OCI-LY1 (cell line): ENCODE measurements around the gene ANKRD53.

Experiments
- H2AFZ ChIP-seq: fragments of 200-600 bp; sonication (generic), shearing (Covaris generic); 2 replicates; pipeline ENCODE4 v1.6.0; 2014; ENCODE audit warnings: antibody characterized with exemption, mild to moderate bottlenecking, low read length
- H3F3A ChIP-seq: fragments of 200-600 bp; sonication (generic), shearing (Covaris generic); 2 replicates; pipeline ENCODE4 v1.6.0; 2014; ENCODE audit warnings: mild to moderate bottlenecking, antibody characterized with exemption, low read length, moderate library complexity; ENCODE audit not compliant: insufficient read depth
- H3K27ac ChIP-seq: fragments of 200-600 bp; sonication (generic); 2 replicates; pipeline ENCODE4 v1.5.1; 2014; ENCODE audit warnings: low read length, mixed run types, mild to moderate bottlenecking, low read depth; ENCODE audit not compliant: poor library complexity, severe bottlenecking
- H3K27me3 ChIP-seq: fragments of 200-600 bp; sonication (generic); 2 replicates; pipeline ENCODE4 v1.6.0; 2014; ENCODE audit warnings: antibody characterized with exemption, mild to moderate bottlenecking, low read length, moderate library complexity; ENCODE audit not compliant: insufficient read depth
- H3K36me3 ChIP-seq: fragments of 200-600 bp; sonication (generic); 2 replicates; pipeline ENCODE4 v1.6.1; 2014; ENCODE audit warnings: mild to moderate bottlenecking, antibody characterized with exemption, low read length, moderate library complexity, mixed read lengths; ENCODE audit not compliant: insufficient read depth
- H3K4me1 ChIP-seq: fragments of 200-600 bp; sonication (generic); 2 replicates; pipeline ENCODE4 v1.5.1; 2014; ENCODE audit warnings: mild to moderate bottlenecking, low read length, moderate library complexity; ENCODE audit not compliant: insufficient read depth, severe bottlenecking
- H3K4me2 ChIP-seq: fragments of 200-600 bp; sonication (generic), shearing (Covaris generic); 2 replicates; pipeline ENCODE4 v1.6.1; 2014; ENCODE audit warnings: low read length
- H3K4me3 ChIP-seq: fragments of 200-600 bp; sonication (generic); 2 replicates; pipeline ENCODE4 v1.5.1; 2014; ENCODE audit warnings: low read length, low read depth, mild to moderate bottlenecking, mixed read lengths; ENCODE audit not compliant: poor library complexity, severe bottlenecking
- H3K79me2 ChIP-seq: fragments of 200-600 bp; shearing (Covaris generic); 2 replicates; pipeline ENCODE4 v1.6.1; 2016; ENCODE audit warnings: mixed run types, low read length, mixed read lengths; ENCODE audit not compliant: insufficient read depth
- H3K9ac ChIP-seq: fragments of 200-600 bp; sonication (generic), shearing (Covaris generic); 2 replicates; pipeline ENCODE4 v1.6.1; 2014; ENCODE audit warnings: mild to moderate bottlenecking, low read length, mixed read lengths
- H3K9me2 ChIP-seq: fragments of 200-600 bp; sonication (generic), shearing (Covaris generic); 2 replicates; pipeline ENCODE4 v1.6.1; 2014; ENCODE audit warnings: low read depth, mild to moderate bottlenecking, low read length, mixed read lengths
- H3K9me3 ChIP-seq: fragments of 200-600 bp; shearing (Covaris generic); 2 replicates; pipeline ENCODE4 v1.6.1; 2014; ENCODE audit warnings: low read length, mixed read lengths
- H4K20me1 ChIP-seq: fragments of 200-600 bp; sonication (generic), shearing (Covaris generic); 2 replicates; pipeline ENCODE4 v1.6.0; 2016; ENCODE audit warnings: mild to moderate bottlenecking, low read length; ENCODE audit not compliant: insufficient read depth
- CTCF ChIP-seq: fragments of 200-600 bp; sonication (generic), shearing (Covaris generic); IDR thresholded peaks from 2 replicates; pipeline ENCODE4 v1.5.1; 2017; ENCODE audit warnings: mild to moderate bottlenecking, antibody characterized with exemption, low read length, moderate library complexity, mixed read lengths
- EZH2 ChIP-seq: fragments of 200-600 bp; sonication (generic), shearing (Covaris generic); IDR thresholded peaks from 2 replicates; pipeline ENCODE4 v1.8.0; 2017; ENCODE audit warnings: borderline replicate concordance, mixed run types, mild to moderate bottlenecking, antibody characterized with exemption, low read length, moderate library complexity, mixed read lengths

The ANKRD53 gene

GRCh38 chr2:70942396-70943204 lies 35.8 kb upstream of the ANKRD53 start:
- no peak overlapping the region for H3K27ac ChIP-seq
- H3K9me2 ChIP-seq = no peaks in the 10 kb centered on the region
- H3K4me3 ChIP-seq = no peak overlapping the region
- H2AFZ ChIP-seq = no peak overlapping the region
- H3K27me3 ChIP-seq = no peaks in the 10 kb centered on the region; the same call in 1 of the 2 replicates
- no peaks in the 10 kb centered on the region for H3K79me2 ChIP-seq
- no peaks in the 10 kb centered on the region for H3F3A ChIP-seq
- TF ChIP-seq EZH2 (no peak), CTCF (no peak)
- no peaks in the 10 kb centered on the region for H4K20me1 ChIP-seq
- H3K9ac ChIP-seq = no peak overlapping the region
- H3K4me2 ChIP-seq = no peak overlapping the region
- no peaks in the 10 kb centered on the region for H3K36me3 ChIP-seq
- H3K9me3 ChIP-seq = no peaks in the 10 kb centered on the region
- peaks cover 9% of the 10 kb centered on the region for H3K4me1 ChIP-seq

GRCh38 chr2:70943205-70943871 lies 35.1 kb upstream of the ANKRD53 start:
- Histone ChIP-seq H2AFZ (no peak overlapping the region), H3K79me2 (no peaks in the 10 kb centered on the region), H3K9ac (no peak overlapping the region), H3K4me2 (no peak overlapping the region), H3K9me2 (no peaks in the 10 kb centered on the region), H3K4me1 (peaks cover 13% of the 10 kb centered on the region), H3K27ac (no peak overlapping the region), H3K9me3 (no peaks in the 10 kb centered on the region), H3K4me3 (no peak overlapping the region), H3F3A (no peaks in the 10 kb centered on the region), H3K36me3 (no peaks in the 10 kb centered on the region), H3K27me3 (no peaks in the 10 kb centered on the region; the same call in 1 of the 2 replicates), H4K20me1 (no peaks in the 10 kb centered on the region)
- TF ChIP-seq EZH2 (no peak), CTCF (no peak)

- Histone ChIP-seq H3K4me3 (no peak overlapping the region), H3K9me2 (no peaks in the 10 kb centered on the region), H3K9me3 (no peaks in the 10 kb centered on the region), H2AFZ (no peak overlapping the region), H3K4me1 (peaks cover 19% of the 10 kb centered on the region), H3K4me2 (no peak overlapping the region), H3K27me3 (no peaks in the 10 kb centered on the region; the same call in 1 of the 2 replicates), H3K79me2 (no peaks in the 10 kb centered on the region), H3K9ac (no peak overlapping the region), H4K20me1 (no peaks in the 10 kb centered on the region), H3K36me3 (no peaks in the 10 kb centered on the region), H3K27ac (no peak overlapping the region), H3F3A (no peaks in the 10 kb centered on the region)
- TF ChIP-seq EZH2 = no peak
- TF ChIP-seq CTCF = no peak
These were observed 34.2 kb upstream of the ANKRD53 start for GRCh38 chr2:70944111-70944690.
